Endothelial cell of umbilical vein (primary cell): ENCODE measurements around the gene HMGXB3. TPM values are rescaled to one million over a fixed set of nuclear protein-coding genes. Genes with fewer than 3 reads are reported as not detected.
A peak's percentile ranks its signal among the peaks of the same experiment; 100 is the strongest.

Experiments
- BruUV-seq: library from RNA; stranded (reverse); fragments of 400-500 nt; replicated peaks from 2 replicates; lab custom pipeline; 2021; lab: Mats Ljungman, UMichigan
- CTCF ChIA-PET: fragments of 300-600, 350-600 bp; sonication (Branson Sonifier 250); formaldehyde crosslinking; loops from one replicate; lab custom pipeline; 2021; ENCODE audit warnings: antibody characterized with exemption, inconsistent platforms; lab: Charles Lee
- POLR2A ChIA-PET: fragments of 300-600, 350-600 bp; sonication (Branson Sonifier 250); formaldehyde crosslinking; loops from one replicate; lab custom pipeline; 2021; ENCODE audit warnings: antibody characterized with exemption, inconsistent platforms; lab: Charles Lee
- DNase-seq: peaks from one replicate; pipeline ENCODE4 v3.0.0-alpha.2; 2011; ENCODE audit warnings: low read depth, low spot score
- FAIRE-seq: peaks from 2 replicates; lab custom pipeline; 2011; peaks lifted over from hg19 to GRCh38; lab: Jason Lieb, UNC
- H2AFZ ChIP-seq: 2 replicates; pipeline ENCODE4 v1.6.0; 2012; ENCODE audit warnings: low read depth, low read length, control low read depth, inconsistent platforms
- H3K27ac ChIP-seq: 2 replicates; pipeline ENCODE4 v1.5.1; 2011; ENCODE audit warnings: low read depth, mild to moderate bottlenecking, control low read depth, low read length, moderate library complexity; ENCODE audit not compliant: insufficient read depth
- H3K27me3 ChIP-seq, 2 experiments: 2 replicates each; pipeline versions ENCODE4 v1.6.0 to v1.6.1; 2011; ENCODE audit warnings: low read length in 2 of 2, mixed read lengths in 1 of 2; ENCODE audit not compliant: control insufficient read depth in 2 of 2, insufficient read depth in 2 of 2
- H3K36me3 ChIP-seq, 2 experiments: 2 replicates in 1 of 2; 3 replicates in 1 of 2; pipeline ENCODE4 v1.5.1; 2011; ENCODE audit warnings: low read length in 2 of 2, mild to moderate bottlenecking in 1 of 2, moderate library complexity in 1 of 2; ENCODE audit not compliant: control insufficient read depth in 2 of 2, insufficient read depth in 2 of 2; ENCODE audit errors: extremely low read depth in 1 of 2
- H3K4me1 ChIP-seq: 3 replicates; pipeline ENCODE4 v1.5.1; 2011; ENCODE audit warnings: mild to moderate bottlenecking, low read length; ENCODE audit not compliant: control insufficient read depth, insufficient read depth; ENCODE audit errors: extremely low read depth
- H3K4me2 ChIP-seq: 2 replicates; pipeline ENCODE4 v1.6.1; 2011; ENCODE audit warnings: low read length, control low read depth, mixed read lengths; ENCODE audit not compliant: insufficient read depth
- H3K4me3 ChIP-seq, 3 experiments: fragments of 200-600 bp in 1 of 3; sonication (generic), shearing (Covaris generic) in 1 of 3; replicated peaks in 1 of 3; 2 replicates each; pipeline ENCODE4 v1.5.1; 2011 to 2016; ENCODE audit warnings: control low read depth in 3 of 3, low read length in 3 of 3, mild to moderate bottlenecking in 2 of 3, inconsistent platforms in 1 of 3, low read depth in 1 of 3, moderate library complexity in 1 of 3; ENCODE audit not compliant: insufficient read depth in 1 of 3
- H3K79me2 ChIP-seq: 2 replicates; pipeline ENCODE4 v1.6.0; 2012; ENCODE audit warnings: low read length, inconsistent platforms; ENCODE audit not compliant: control insufficient read depth, insufficient read depth
- H3K9ac ChIP-seq: replicated peaks from 2 replicates; pipeline ENCODE3; 2011; ENCODE audit warnings: low read length, control low read depth; ENCODE audit not compliant: insufficient read depth; ENCODE audit errors: extremely low read depth
- H3K9me1 ChIP-seq: replicated peaks from 3 replicates; pipeline ENCODE4 v1.6.0; 2011; ENCODE audit warnings: mild to moderate bottlenecking, low read length; ENCODE audit not compliant: control insufficient read depth, insufficient read depth; ENCODE audit errors: extremely low read depth
- H3K9me3 ChIP-seq: replicated peaks from 2 replicates; pipeline ENCODE4 v1.5.1; 2012; ENCODE audit warnings: low read length, inconsistent platforms; ENCODE audit not compliant: control insufficient read depth, insufficient read depth
- H4K20me1 ChIP-seq: replicated peaks from 2 replicates; pipeline ENCODE3; 2011; ENCODE audit warnings: mild to moderate bottlenecking, low read length; ENCODE audit not compliant: control insufficient read depth, insufficient read depth; ENCODE audit errors: extremely low read depth
- CTCF ChIP-seq, 2 donors: IDR thresholded peaks; 1 replicate in 1 of 2; 2 replicates in 1 of 2; pipeline ENCODE4 v1.5.1; 2011; ENCODE audit warnings: low read length in 2 of 2, mild to moderate bottlenecking in 2 of 2, moderate library complexity in 2 of 2, control low read depth in 1 of 2, inconsistent platforms in 1 of 2, low read depth in 1 of 2; ENCODE audit not compliant: insufficient read depth in 1 of 2; ENCODE audit errors: extremely low read depth in 1 of 2
- EZH2 ChIP-seq: IDR thresholded peaks from 2 replicates; pipeline ENCODE4 v1.6.1; 2012; ENCODE audit warnings: borderline replicate concordance, low read depth, mild to moderate bottlenecking, moderate library complexity, low read length, inconsistent platforms; ENCODE audit not compliant: severe bottlenecking
- FOS ChIP-seq: IDR thresholded peaks from 2 replicates; pipeline ENCODE4 v1.6.1; 2011; ENCODE audit warnings: mild to moderate bottlenecking, low read length, moderate library complexity, borderline replicate concordance; ENCODE audit not compliant: insufficient read depth
- GATA2 ChIP-seq: IDR thresholded peaks from 2 replicates; pipeline ENCODE4 v1.7.0; 2011; ENCODE audit warnings: low read depth, mild to moderate bottlenecking, moderate library complexity, mixed read lengths, low read length; ENCODE audit not compliant: insufficient read length, insufficient read depth
- JUN ChIP-seq: IDR thresholded peaks from 2 replicates; pipeline ENCODE4 v1.6.1; 2011; ENCODE audit warnings: borderline replicate concordance, low read depth; ENCODE audit not compliant: insufficient read length, insufficient read depth
- MAX ChIP-seq: IDR thresholded peaks from 2 replicates; pipeline ENCODE4 v1.6.1; 2011; ENCODE audit not compliant: insufficient read depth, insufficient read length
- MYC ChIP-seq: IDR thresholded peaks from one replicate; pipeline ENCODE4 v1.6.1; 2011; ENCODE audit warnings: mild to moderate bottlenecking, low read depth, low read length
- POLR2A ChIP-seq: IDR thresholded peaks from 2 replicates; pipeline ENCODE4 v1.6.1; 2012; ENCODE audit warnings: low read depth, mild to moderate bottlenecking, control low read depth, low read length
- POLR2AphosphoS5 ChIP-seq: IDR thresholded peaks from 2 replicates; pipeline ENCODE4 v1.6.1; 2012; ENCODE audit warnings: low read depth, mild to moderate bottlenecking, control low read depth, low read length, moderate library complexity; ENCODE audit not compliant: insufficient read depth
- dilution Hi-C: fragments of 300-500 bp; cut with MboI; formaldehyde crosslinking; loops from one replicate; pipeline ENCODE4 v1.15.0; 2019; ENCODE audit warnings: low sequenced_read_pairs; ENCODE audit not compliant: extremely low pct_ligation_motif_present
- intact Hi-C: fragments of 100-400 bp; cut with micrococcal nuclease; formaldehyde crosslinking; loops from one replicate; pipeline ENCODE4 v1.10.0; 2022
- polyA plus RNA-seq, 4 experiments: library from polyadenylated mRNA; depleted of rRNA in 3 of 4; stranded (reverse) in 3 of 4; unstranded in 1 of 4; fragments of >200 nt; gene quantifications; 2 replicates each; pipeline versions ENCODE4 v1.2.1 to v1.2.3, GENCODE V29; 2011 to 2012; ENCODE audit warnings: missing spikeins in 1 of 4
- total RNA-seq: library from RNA; stranded (reverse); gene quantifications from 2 replicates; pipeline ENCODE4 v1.2.3, GENCODE V29; 2021

HMGXB3 gene
- total and polyA plus RNA-seq, 2 donors (not counting 3 experiments of a cell fraction or from before 2014, with no cell fraction given): 34.8 to 52.6 TPM

- no peaks in the 10 kb centered on the region for H3K79me2 ChIP-seq
- ChIA-PET CTCF (interaction anchor here (1.1 to 1.3 kb wide), 2 partner anchors 10 to 215 kb away, joined by 3 read pairs; no protein-coding TSS in a partner anchor), POLR2A (no interaction called here)
- H3K4me3 ChIP-seq: no peak overlapping the region
- H3K27ac ChIP-seq: no peak overlapping the region
- no peaks in the 10 kb centered on the region for H3K9me3 ChIP-seq
- no peaks in the 10 kb centered on the region for H3K36me3 ChIP-seq
- peaks cover 29% of the 10 kb centered on the region for H3K4me1 ChIP-seq
- H3K9me1 ChIP-seq: no peaks in the 10 kb centered on the region
- DNase-seq (no peak), FAIRE-seq (no peak)
- H3K4me2 ChIP-seq: no peak overlapping the region
- no peak for TF ChIP-seq JUN
- TF ChIP-seq EZH2: no peak
- TF ChIP-seq MYC: no peak
- no peak for TF ChIP-seq FOS
- H3K9ac ChIP-seq: no peak overlapping the region
- intact Hi-C loops (no loop called here), dilution Hi-C loops (no loop called here)
- H3K27me3 ChIP-seq: peaks cover 0 to 3% of the 10 kb centered on the region in 2 experiments
- no peak overlapping the region for H2AFZ ChIP-seq
- no peaks in the 10 kb centered on the region for H4K20me1 ChIP-seq
- no TSS peak for BruUV-seq
These were observed 67.5 kb downstream of the HMGXB3 start for GRCh38 chr5:150068071-150068470.

- Histone ChIP-seq H3K9me1 (no peaks in the 10 kb centered on the region), H2AFZ (no peak overlapping the region), H3K9ac (no peak overlapping the region), H3K27me3 (peaks cover 0 to 6% of the 10 kb centered on the region in 2 experiments), H3K9me3 (no peaks in the 10 kb centered on the region), H3K4me3 (no peak overlapping the region), H3K27ac (no peak overlapping the region), H4K20me1 (no peaks in the 10 kb centered on the region), H3K4me1 (peaks cover 29% of the 10 kb centered on the region), H3K4me2 (no peak overlapping the region), H3K36me3 (no peaks in the 10 kb centered on the region), H3K79me2 (no peaks in the 10 kb centered on the region)
- FAIRE-seq (peak; percentile 83), DNase-seq (peak; percentile 51)
- dilution Hi-C loops (no loop called here), intact Hi-C loops (no loop called here)
- TF ChIP-seq CTCF (IDR thresholded peaks at IDR 0.05; ENCODE audit: extremely low read depth in 1 of 2, insufficient read depth in 1 of 2, low read depth in 1 of 2, low read length in 2 of 2): no peak
- TF ChIP-seq FOS: no peak
- no peak for TF ChIP-seq JUN
- no peak for TF ChIP-seq EZH2
- TF ChIP-seq MYC: no peak
- TF ChIP-seq GATA2: no peak
- TF ChIP-seq POLR2AphosphoS5: no peak
- no peak for TF ChIP-seq POLR2A
- no peak for TF ChIP-seq MAX
- BruUV-seq: no TSS peak
- POLR2A ChIA-PET: no interaction called here
- CTCF ChIA-PET: interaction anchor here (1.1 to 1.3 kb wide), 2 partner anchors 9 to 215 kb away, joined by 3 read pairs; no protein-coding TSS in a partner anchor
These were observed 67.9 kb downstream of the HMGXB3 start for GRCh38 chr5:150068472-150068871.
